Fibroblast of lung (primary cell): ENCODE results near the gene IGFBPL1. TPM values are rescaled to one million over a fixed set of nuclear protein-coding genes. Genes with fewer than 3 reads are reported as not detected.

ENCODE experiments used
- DNase-seq, 2 donors: peaks; one replicate each; pipeline versions ENCODE4 v3.0.0 to v3.0.0-alpha.2; 2010; ENCODE audit warnings: low read depth in 2 of 2
- H2AFZ ChIP-seq: 2 replicates; pipeline ENCODE4 v1.5.1; 2012; ENCODE audit warnings: low read length, control low read depth, inconsistent platforms
- H3K27ac ChIP-seq: 2 replicates; pipeline ENCODE4 v1.5.1; 2011; ENCODE audit warnings: low read length, control low read depth; ENCODE audit not compliant: insufficient read depth
- H3K27me3 ChIP-seq: 2 replicates; pipeline ENCODE4 v1.5.1; 2011; ENCODE audit warnings: mild to moderate bottlenecking, low read length; ENCODE audit not compliant: control insufficient read depth, insufficient read depth
- H3K36me3 ChIP-seq: 2 replicates; pipeline ENCODE4 v1.5.1; 2011; ENCODE audit warnings: low read length; ENCODE audit not compliant: control insufficient read depth, insufficient read depth
- H3K4me1 ChIP-seq: 2 replicates; pipeline ENCODE4 v1.5.1; 2011; ENCODE audit warnings: low read length; ENCODE audit not compliant: control insufficient read depth, insufficient read depth; ENCODE audit errors: extremely low read depth
- H3K4me2 ChIP-seq: 2 replicates; pipeline ENCODE4 v1.5.1; 2011; ENCODE audit warnings: low read length, control low read depth; ENCODE audit not compliant: insufficient read depth; ENCODE audit errors: extremely low read depth
- H3K4me3 ChIP-seq, 4 experiments: fragments of 200-600 bp in 1 of 4; sonication (generic) in 1 of 4; replicated peaks in 1 of 4; 2 replicates each; pipeline ENCODE4 v1.5.1; 2011 to 2016; ENCODE audit warnings: low read length in 4 of 4, low read depth in 3 of 4, mild to moderate bottlenecking in 3 of 4, control low read depth in 2 of 4, inconsistent platforms in 1 of 4, mixed read lengths in 1 of 4; ENCODE audit not compliant: insufficient read depth in 1 of 4; ENCODE audit errors: control extremely low read depth in 1 of 4
- H3K79me2 ChIP-seq: 2 replicates; pipeline ENCODE4 v1.5.1; 2012; ENCODE audit warnings: mild to moderate bottlenecking, low read length, inconsistent platforms; ENCODE audit not compliant: control insufficient read depth, insufficient read depth
- H3K9ac ChIP-seq: 2 replicates; pipeline ENCODE4 v1.5.1; 2011; ENCODE audit warnings: mild to moderate bottlenecking, low read length, control low read depth; ENCODE audit not compliant: insufficient read depth
- H3K9me3 ChIP-seq: 2 replicates; pipeline ENCODE4 v1.5.1; 2012; ENCODE audit warnings: low read depth, low read length; ENCODE audit not compliant: control insufficient read depth, insufficient read depth
- H4K20me1 ChIP-seq: 2 replicates; pipeline ENCODE4 v1.5.1; 2011; ENCODE audit warnings: low read length; ENCODE audit not compliant: control insufficient read depth, insufficient read depth; ENCODE audit errors: extremely low read depth
- EZH2 ChIP-seq: IDR thresholded peaks from 2 replicates; pipeline ENCODE4 v1.5.1; 2012; ENCODE audit warnings: low read length, control low read depth, mild to moderate bottlenecking; ENCODE audit errors: missing control alignments
- polyA plus RNA-seq, 2 donors: library from polyadenylated mRNA; depleted of rRNA in 1 of 2; stranded (reverse) in 1 of 2; unstranded in 1 of 2; fragments of >200 nt; gene quantifications; 2 replicates each; pipeline ENCODE4 v1.2.1, GENCODE V29; 2011 to 2012; ENCODE audit warnings: missing spikeins in 1 of 2
- total RNA-seq: library from RNA; depleted of rRNA; stranded (reverse); fragments of >200 nt; gene quantifications from 2 replicates; pipeline ENCODE4 v1.2.1, GENCODE V29; 2014
- TF ChIP-seq, protein P1 (sequence below), 2 donors: IDR thresholded peaks in 1 of 2; conservative IDR thresholded peaks in 1 of 2; 1 replicate in 1 of 2; 2 replicates in 1 of 2; pipeline ENCODE4 v1.5.1; 2011 to 2012; ENCODE audit warnings: low read length in 2 of 2, control low read depth in 1 of 2, inconsistent platforms in 1 of 2, low read depth in 1 of 2, mild to moderate bottlenecking in 1 of 2

Gene IGFBPL1
- total and polyA plus RNA-seq, 2 donors (not counting 1 experiment from before 2014, with no cell fraction given), result not detected

DNA sequence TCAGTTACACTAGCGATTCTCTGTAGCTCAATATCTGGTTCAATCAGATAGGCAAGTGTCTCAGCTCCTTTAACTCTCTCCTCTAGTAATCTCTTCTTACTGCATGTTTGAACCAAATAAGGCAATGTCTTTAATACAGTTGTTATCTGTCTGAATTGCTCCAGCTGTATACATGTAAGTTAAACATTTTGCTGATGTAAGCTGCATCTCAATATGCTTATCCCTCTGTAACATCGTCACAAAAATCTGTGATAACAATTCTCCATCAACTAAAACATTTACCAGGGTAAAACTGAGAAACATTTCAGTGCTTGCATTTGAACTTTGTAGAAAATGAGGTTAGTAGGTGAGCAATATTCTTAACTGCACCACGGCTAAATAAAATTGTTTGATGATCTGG lies 29.6 kb upstream of the IGFBPL1 start:
- H3K4me3 ChIP-seq, result no peak overlapping the region
- no peak for TF ChIP-seq EZH2
- TF ChIP-seq, protein P1, sequence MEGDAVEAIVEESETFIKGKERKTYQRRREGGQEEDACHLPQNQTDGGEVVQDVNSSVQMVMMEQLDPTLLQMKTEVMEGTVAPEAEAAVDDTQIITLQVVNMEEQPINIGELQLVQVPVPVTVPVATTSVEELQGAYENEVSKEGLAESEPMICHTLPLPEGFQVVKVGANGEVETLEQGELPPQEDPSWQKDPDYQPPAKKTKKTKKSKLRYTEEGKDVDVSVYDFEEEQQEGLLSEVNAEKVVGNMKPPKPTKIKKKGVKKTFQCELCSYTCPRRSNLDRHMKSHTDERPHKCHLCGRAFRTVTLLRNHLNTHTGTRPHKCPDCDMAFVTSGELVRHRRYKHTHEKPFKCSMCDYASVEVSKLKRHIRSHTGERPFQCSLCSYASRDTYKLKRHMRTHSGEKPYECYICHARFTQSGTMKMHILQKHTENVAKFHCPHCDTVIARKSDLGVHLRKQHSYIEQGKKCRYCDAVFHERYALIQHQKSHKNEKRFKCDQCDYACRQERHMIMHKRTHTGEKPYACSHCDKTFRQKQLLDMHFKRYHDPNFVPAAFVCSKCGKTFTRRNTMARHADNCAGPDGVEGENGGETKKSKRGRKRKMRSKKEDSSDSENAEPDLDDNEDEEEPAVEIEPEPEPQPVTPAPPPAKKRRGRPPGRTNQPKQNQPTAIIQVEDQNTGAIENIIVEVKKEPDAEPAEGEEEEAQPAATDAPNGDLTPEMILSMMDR (conservative IDR thresholded peaks at IDR 0.05 in 1 of 2, IDR thresholded peaks at IDR 0.05 in 1 of 2; ENCODE audit: low read depth in 1 of 2, low read length in 2 of 2), result no peak
- no peaks in the 10 kb centered on the region for H3K27me3 ChIP-seq
- H3K4me1 ChIP-seq, result no peaks in the 10 kb centered on the region
- H2AFZ ChIP-seq, result no peak overlapping the region
- DNase-seq, result no peak
- no peaks in the 10 kb centered on the region for H4K20me1 ChIP-seq
- no peak overlapping the region for H3K9ac ChIP-seq
- H3K36me3 ChIP-seq, result no peaks in the 10 kb centered on the region
- H3K4me2 ChIP-seq, result no peak overlapping the region
- no peaks in the 10 kb centered on the region for H3K9me3 ChIP-seq
- H3K27ac ChIP-seq, result no peak overlapping the region
- no peaks in the 10 kb centered on the region for H3K79me2 ChIP-seq

DNA sequence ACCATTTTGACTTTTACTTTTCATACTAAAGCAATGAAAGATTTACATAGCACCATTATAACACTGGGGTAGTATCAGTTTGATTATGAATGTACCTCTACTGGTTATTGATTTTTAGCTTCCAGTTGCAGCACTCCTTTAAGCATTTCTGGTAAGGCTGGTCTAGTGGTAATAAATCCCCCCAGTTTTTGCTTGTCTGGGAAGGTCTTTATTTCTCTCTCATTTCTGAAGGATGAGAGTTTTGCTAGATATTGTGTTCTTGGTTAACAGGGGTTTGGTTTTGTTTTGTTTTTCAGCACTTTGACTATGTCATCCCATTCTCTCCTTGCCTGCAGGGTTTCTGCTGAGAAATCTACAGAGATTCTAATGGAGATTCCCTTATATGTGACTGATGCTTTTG lies 26.9 kb upstream of the IGFBPL1 start:
- H2AFZ ChIP-seq, result no peak overlapping the region
- H3K4me3 ChIP-seq, result no peak overlapping the region
- H3K36me3 ChIP-seq, result no peaks in the 10 kb centered on the region
- H3K79me2 ChIP-seq, result no peaks in the 10 kb centered on the region
- no peak overlapping the region for H3K9ac ChIP-seq
- no peaks in the 10 kb centered on the region for H3K4me1 ChIP-seq
- H3K9me3 ChIP-seq, result no peaks in the 10 kb centered on the region
- DNase-seq, result no peak
- no peak overlapping the region for H3K27ac ChIP-seq
- no peak overlapping the region for H3K4me2 ChIP-seq
- no peaks in the 10 kb centered on the region for H3K27me3 ChIP-seq
- H4K20me1 ChIP-seq, result no peaks in the 10 kb centered on the region
- TF ChIP-seq EZH2, result no peak
- TF ChIP-seq, protein P1 (conservative IDR thresholded peaks at IDR 0.05 in 1 of 2, IDR thresholded peaks at IDR 0.05 in 1 of 2; ENCODE audit: low read depth in 1 of 2, low read length in 2 of 2), result no peak

DNA sequence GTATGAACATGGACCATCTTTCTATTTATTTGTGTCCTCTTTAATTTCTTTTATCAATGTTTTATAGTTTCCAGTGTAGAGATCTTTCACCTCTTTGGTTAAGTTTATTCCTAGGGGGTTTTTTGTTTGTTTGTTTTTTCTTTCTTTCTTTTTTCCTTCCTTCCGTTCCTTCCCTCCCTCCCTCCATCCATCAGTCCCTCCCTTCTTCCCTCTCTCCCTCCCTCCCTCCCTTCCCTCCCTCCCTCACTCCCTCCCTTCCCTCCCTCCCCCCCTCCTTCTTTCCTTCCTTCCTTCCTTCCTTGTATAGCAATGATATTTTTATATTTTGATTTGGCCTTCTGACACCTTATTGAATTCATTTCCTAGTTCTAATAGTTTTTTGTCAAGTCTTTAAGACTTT lies 23.4 kb upstream of the IGFBPL1 start:
- Histone ChIP-seq H3K36me3 (no peaks in the 10 kb centered on the region), H3K4me1 (no peaks in the 10 kb centered on the region), H3K79me2 (no peaks in the 10 kb centered on the region), H3K4me2 (no peak overlapping the region), H3K27ac (no peak overlapping the region), H3K9ac (no peak overlapping the region), H3K27me3 (no peaks in the 10 kb centered on the region), H3K9me3 (no peaks in the 10 kb centered on the region), H4K20me1 (no peaks in the 10 kb centered on the region), H3K4me3 (no peak overlapping the region), H2AFZ (no peak overlapping the region)
- no peak for DNase-seq
- TF ChIP-seq, protein P1 (conservative IDR thresholded peaks at IDR 0.05 in 1 of 2, IDR thresholded peaks at IDR 0.05 in 1 of 2; ENCODE audit: low read depth in 1 of 2, low read length in 2 of 2), result no peak
- TF ChIP-seq EZH2, result no peak
